Rectal smooth muscle tissue (tissue), 1 donor: Measurements from ENCODE around the gene DAB1.

Experiments used
- H3K27ac ChIP-seq: one replicate; pipeline ENCODE4 v1.7.0; 2013; ENCODE audit warnings: low read depth, low read length, inconsistent platforms
- H3K27me3 ChIP-seq: one replicate; pipeline ENCODE4 v1.7.0; 2013; ENCODE audit warnings: low read length; ENCODE audit not compliant: control insufficient read depth, insufficient read depth
- H3K36me3 ChIP-seq: one replicate; pipeline ENCODE4 v1.7.0; 2013; ENCODE audit warnings: low read length; ENCODE audit not compliant: control insufficient read depth, insufficient read depth
- H3K4me1 ChIP-seq: one replicate; pipeline ENCODE4 v1.7.0; 2013; ENCODE audit warnings: low read length; ENCODE audit not compliant: control insufficient read depth, insufficient read depth
- H3K4me3 ChIP-seq: one replicate; pipeline ENCODE4 v1.7.0; 2013; ENCODE audit warnings: low read length
- H3K9ac ChIP-seq: one replicate; pipeline ENCODE4 v1.7.0; 2013; ENCODE audit warnings: low read length

DAB1 gene

GRCh38 chr1:56967900-56968832, 455.7 kb downstream of the DAB1 start:
- H3K4me3 ChIP-seq = no peak overlapping the region
- H3K4me1 ChIP-seq = no peaks in the 10 kb centered on the region
- H3K9ac ChIP-seq = no peak overlapping the region
- H3K27me3 ChIP-seq = no peaks in the 10 kb centered on the region
- no peaks in the 10 kb centered on the region for H3K36me3 ChIP-seq
- H3K27ac ChIP-seq = no peak overlapping the region

- Histone ChIP-seq H3K27ac (no peak overlapping the region), H3K9ac (no peak overlapping the region), H3K27me3 (no peaks in the 10 kb centered on the region), H3K4me3 (no peak overlapping the region), H3K4me1 (no peaks in the 10 kb centered on the region), H3K36me3 (no peaks in the 10 kb centered on the region)
These were observed 456.5 kb downstream of the DAB1 start for GRCh38 chr1:56967355-56967754.

GRCh38 chr1:56966698-56966999, 457.2 kb downstream of the DAB1 start:
- Histone ChIP-seq H3K9ac (no peak overlapping the region), H3K4me1 (no peaks in the 10 kb centered on the region)

GRCh38 chr1:56965916-56966697, 457.8 kb downstream of the DAB1 start, which contains the start of gene C8B:
C8B (minus strand) TSS chr1:56966015; CDS start chr1:56965948, 67 bp downstream.
- Histone ChIP-seq H3K27me3 (no peaks in the 10 kb centered on the region), H3K9ac (no peak within 1 kb of the TSS), H3K4me1 (no peaks in the 10 kb centered on the region), H3K4me3 (no peak within 1 kb of the TSS), H3K36me3 (no peaks in the 10 kb centered on the region), H3K27ac (no peak within 1 kb of the TSS)

More at GRCh38 chr1:56966698-56966999, 457.2 kb downstream of the DAB1 start:
- Histone ChIP-seq H3K27ac (no peak overlapping the region), H3K27me3 (no peaks in the 10 kb centered on the region), H3K4me3 (no peak overlapping the region), H3K36me3 (no peaks in the 10 kb centered on the region)

- no peaks in the 10 kb centered on the region for H3K4me1 ChIP-seq
- no peaks in the 10 kb centered on the region for H3K36me3 ChIP-seq
- H3K9ac ChIP-seq = no peak overlapping the region
- H3K4me3 ChIP-seq = no peak overlapping the region
- no peak overlapping the region for H3K27ac ChIP-seq
- no peaks in the 10 kb centered on the region for H3K27me3 ChIP-seq
These were observed 458.7 kb downstream of the DAB1 start for GRCh38 chr1:56965191-56965590.

GRCh38 chr1:56964349-56965017, 459.4 kb downstream of the DAB1 start:
- H3K9ac ChIP-seq = no peak overlapping the region
- no peaks in the 10 kb centered on the region for H3K4me1 ChIP-seq
- H3K27ac ChIP-seq = no peak overlapping the region

GRCh38 chr1:56963667-56964066, 460.2 kb downstream of the DAB1 start:
- Histone ChIP-seq H3K4me1 (no peaks in the 10 kb centered on the region), H3K36me3 (no peaks in the 10 kb centered on the region), H3K9ac (no peak overlapping the region), H3K27me3 (no peaks in the 10 kb centered on the region), H3K4me3 (no peak overlapping the region), H3K27ac (no peak overlapping the region)

More at GRCh38 chr1:56964349-56965017, 459.4 kb downstream of the DAB1 start:
- Histone ChIP-seq H3K36me3 (no peaks in the 10 kb centered on the region), H3K27me3 (no peaks in the 10 kb centered on the region), H3K4me3 (no peak overlapping the region)

GRCh38 chr1:56961426-56961825, 462.4 kb downstream of the DAB1 start:
- no peaks in the 10 kb centered on the region for H3K27me3 ChIP-seq
- H3K9ac ChIP-seq = no peak overlapping the region
- no peaks in the 10 kb centered on the region for H3K36me3 ChIP-seq
- H3K27ac ChIP-seq = no peak overlapping the region
- H3K4me3 ChIP-seq = no peak overlapping the region
- no peaks in the 10 kb centered on the region for H3K4me1 ChIP-seq

- H3K4me1 ChIP-seq = no peaks in the 10 kb centered on the region
- no peak overlapping the region for H3K27ac ChIP-seq
These were observed 465.3 kb downstream of the DAB1 start for GRCh38 chr1:56958526-56958925.

GRCh38 chr1:56957931-56958330, 465.9 kb downstream of the DAB1 start:
- no peak overlapping the region for H3K9ac ChIP-seq
- H3K27ac ChIP-seq = no peak overlapping the region
- H3K4me3 ChIP-seq = no peak overlapping the region
- no peaks in the 10 kb centered on the region for H3K27me3 ChIP-seq
- H3K36me3 ChIP-seq = no peaks in the 10 kb centered on the region
- H3K4me1 ChIP-seq = no peaks in the 10 kb centered on the region

More at GRCh38 chr1:56958526-56958925, 465.3 kb downstream of the DAB1 start:
- Histone ChIP-seq H3K27me3 (no peaks in the 10 kb centered on the region), H3K9ac (no peak overlapping the region), H3K36me3 (no peaks in the 10 kb centered on the region), H3K4me3 (no peak overlapping the region)

GRCh38 chr1:56954664-56955063, 469.2 kb downstream of the DAB1 start:
- no peaks in the 10 kb centered on the region for H3K27me3 ChIP-seq
- H3K4me1 ChIP-seq = no peaks in the 10 kb centered on the region
- H3K27ac ChIP-seq = no peak overlapping the region

GRCh38 chr1:56953386-56953785, 470.5 kb downstream of the DAB1 start:
- H3K36me3 ChIP-seq = no peaks in the 10 kb centered on the region
- no peaks in the 10 kb centered on the region for H3K27me3 ChIP-seq
- no peak overlapping the region for H3K27ac ChIP-seq
- no peak overlapping the region for H3K4me3 ChIP-seq
- no peaks in the 10 kb centered on the region for H3K4me1 ChIP-seq
- no peak overlapping the region for H3K9ac ChIP-seq

More at GRCh38 chr1:56954664-56955063, 469.2 kb downstream of the DAB1 start:
- Histone ChIP-seq H3K9ac (no peak overlapping the region), H3K36me3 (no peaks in the 10 kb centered on the region), H3K4me3 (no peak overlapping the region)
